Measurements from ENCODE around the gene SAPCD2. TPM values are rescaled to one million over a fixed set of nuclear protein-coding genes. Genes with fewer than 3 reads are reported as not detected.

Gene SAPCD2
- total RNA-seq, 2 donors from 2014 or later: 7.2 to 17.2 TPM

GRCh38 chr9:137044502-137045177, 25.7 kb downstream of the SAPCD2 start:
- WGBS: 29% methylated on average over 18 of the region's 18 CpGs
- Histone ChIP-seq H3K9me3 (no peaks in the 10 kb centered on the region), H3K4me3 (peak overlapping the region; percentile 53 to 58), H3K27ac (peak overlapping the region; percentile 85 to 87), H3K4me1 (replicated peaks) (peaks cover 44% of the 10 kb centered on the region), H3K27me3 (replicated peaks; ENCODE audit: insufficient read depth) (no peaks in the 10 kb centered on the region), H3K36me3 (peaks cover 0 to 8% of the 10 kb centered on the region in 2 donors)
- intact Hi-C loops (cut with DNase I): no loop called here
- DNase-seq (ENCODE audit: low spot score): no peak
- TF ChIP-seq CTCF (IDR thresholded peaks at IDR 0.05): no peak
- peak; percentile 62 for TF ChIP-seq POLR2AphosphoS5 (IDR thresholded peaks at IDR 0.05)
- peak; percentile 29 for TF ChIP-seq POLR2A (IDR thresholded peaks at IDR 0.05)

- peak overlapping the region; percentile 53 to 58 for H3K4me3 ChIP-seq
- H3K27me3 ChIP-seq (replicated peaks; ENCODE audit: insufficient read depth): no peaks in the 10 kb centered on the region
- 45% methylated on average over 12 of the region's 12 CpGs for WGBS
- peaks cover 5 to 8% of the 10 kb centered on the region in 2 donors for H3K36me3 ChIP-seq
- DNase-seq (ENCODE audit: low spot score): no peak
- H3K9me3 ChIP-seq: no peaks in the 10 kb centered on the region
- TF ChIP-seq CTCF (IDR thresholded peaks at IDR 0.05): no peak
- TF ChIP-seq POLR2AphosphoS5 (IDR thresholded peaks at IDR 0.05): no peak
- no peak for TF ChIP-seq POLR2A (IDR thresholded peaks at IDR 0.05)
- intact Hi-C loops (cut with DNase I): no loop called here
- peaks cover 38% of the 10 kb centered on the region for H3K4me1 ChIP-seq (replicated peaks)
- peak overlapping the region; percentile 9 to 85 for H3K27ac ChIP-seq
Observed at GRCh38 chr9:137044037-137044436, 26.3 kb downstream of the SAPCD2 start.

GRCh38 chr9:137042751-137043727, 27.3 kb downstream of the SAPCD2 start:
- Histone ChIP-seq H3K4me1 (replicated peaks) (peaks cover 32% of the 10 kb centered on the region), H3K4me3 (peak overlapping the region in 1 of 2 donors; percentile 58), H3K27me3 (replicated peaks; ENCODE audit: insufficient read depth) (no peaks in the 10 kb centered on the region), H3K9me3 (no peaks in the 10 kb centered on the region), H3K27ac (peak overlapping the region; percentile 9 to 85), H3K36me3 (peaks cover 5 to 8% of the 10 kb centered on the region in 2 donors)
- TF ChIP-seq POLR2A (IDR thresholded peaks at IDR 0.05) (no peak), POLR2AphosphoS5 (IDR thresholded peaks at IDR 0.05) (no peak), CTCF (IDR thresholded peaks at IDR 0.05) (no peak)
- intact Hi-C loops (cut with DNase I): no loop called here
- WGBS: 84% methylated on average over 34 of the region's 36 CpGs
- no peak for DNase-seq (ENCODE audit: low spot score)

GRCh38 chr9:137041124-137041523, 29.2 kb downstream of the SAPCD2 start:
- WGBS: 61% methylated on average over 12 of the region's 16 CpGs
- no peak for DNase-seq (ENCODE audit: low spot score)
- H3K27ac ChIP-seq: peak overlapping the region in 1 of 2 donors; percentile 17
- no peak overlapping the region for H3K4me3 ChIP-seq
- no peaks in the 10 kb centered on the region for H3K27me3 ChIP-seq (replicated peaks; ENCODE audit: insufficient read depth)
- H3K36me3 ChIP-seq: peaks cover 5 to 8% of the 10 kb centered on the region in 2 donors
- peaks cover 17% of the 10 kb centered on the region for H3K4me1 ChIP-seq (replicated peaks)
- TF ChIP-seq POLR2A (IDR thresholded peaks at IDR 0.05) (no peak), CTCF (IDR thresholded peaks at IDR 0.05) (no peak), POLR2AphosphoS5 (IDR thresholded peaks at IDR 0.05) (no peak)
- no peaks in the 10 kb centered on the region for H3K9me3 ChIP-seq
- intact Hi-C loops (cut with DNase I): no loop called here

Data from prostate gland (tissue), 2 donors.